ENCODE measurements around the gene NDUFS7. TPM values are rescaled to one million over a fixed set of nuclear protein-coding genes. Genes with fewer than 3 reads are reported as not detected.

Gene NDUFS7
- total and polyA plus RNA-seq, 4 experiments from 2014 or later, result 68.6 to 193 (median 127) TPM

DNA sequence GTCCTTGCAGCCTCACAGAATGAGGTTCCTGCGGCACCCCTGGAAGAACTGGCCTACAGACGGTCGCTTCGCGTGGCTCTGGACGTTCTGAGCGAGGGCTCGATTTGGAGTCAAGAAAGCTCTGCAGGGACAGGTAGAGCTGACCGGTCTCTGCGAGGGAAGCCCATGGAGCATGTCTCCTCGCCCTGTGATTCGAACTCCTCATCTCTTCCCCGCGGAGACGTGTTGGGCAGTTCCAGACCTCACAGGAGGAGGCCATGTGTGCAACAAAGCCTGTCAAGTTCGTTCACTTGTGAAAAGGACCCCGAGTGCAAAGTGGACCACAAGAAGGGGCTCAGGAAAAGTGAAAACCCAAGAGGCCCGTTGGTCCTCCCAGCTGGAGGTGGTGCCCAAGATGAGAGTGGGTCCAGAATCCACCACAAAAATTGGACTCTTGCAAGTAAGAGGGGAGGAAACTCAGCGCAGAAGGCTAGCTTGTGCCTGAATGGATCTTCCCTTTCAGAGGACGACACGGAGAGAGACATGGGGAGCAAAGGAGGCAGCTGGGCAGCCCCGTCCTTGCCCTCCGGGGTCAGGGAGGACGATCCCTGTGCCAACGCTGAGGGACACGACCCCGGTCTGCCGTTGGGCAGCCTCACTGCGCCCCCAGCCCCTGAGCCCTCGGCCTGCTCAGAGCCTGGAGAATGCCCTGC, 23.4 kb upstream of the NDUFS7 start:
- no peak overlapping the region for H3K27ac Mint-ChIP-seq
- peaks cover 14 to 44% (median 26%) of the 10 kb centered on the region in 4 donors for H3K4me1 Mint-ChIP-seq
- Histone ChIP-seq H3K4me3 (ENCODE audit: low read length in 2 of 2) (no peak overlapping the region), H3K27ac (ENCODE audit: low read depth, low read length) (no peak overlapping the region), H3K9me3 (ENCODE audit: control insufficient read depth in 1 of 2, low read length in 2 of 2) (no peaks in the 10 kb centered on the region), H3K4me1 (ENCODE audit: insufficient read depth, low read length) (peaks cover 21% of the 10 kb centered on the region), H3K36me3 (ENCODE audit: insufficient read depth, low read length) (peaks cover 10% of the 10 kb centered on the region), H3K27me3 (ENCODE audit: insufficient read depth, low read length) (no peaks in the 10 kb centered on the region)
- peaks cover 21 to 50% of the 10 kb centered on the region in 2 donors for H3K36me3 Mint-ChIP-seq
- no peaks in the 10 kb centered on the region for H3K27me3 Mint-ChIP-seq
- intact Hi-C loops (cut with micrococcal nuclease), result no loop called here
- CTCF ChIA-PET (ENCODE audit: partially characterized antibody), result interaction anchor here (1.9 kb wide), 1 partner anchor 12 kb away, joined by 4 read pairs; no protein-coding TSS in a partner anchor
- no peak for DNase-seq
- POLR2A ChIA-PET (ENCODE audit: partially characterized antibody), result interaction anchor here (1.4 kb wide), 1 partner anchor 91 kb away, joined by 4 read pairs; the partner anchor contains the start of gene CIRBP
- H3K9me3 Mint-ChIP-seq, result peaks cover 0 to 2% (median 0%) of the 10 kb centered on the region in 8 donors
- H3K4me3 Mint-ChIP-seq, result no peak overlapping the region

DNA sequence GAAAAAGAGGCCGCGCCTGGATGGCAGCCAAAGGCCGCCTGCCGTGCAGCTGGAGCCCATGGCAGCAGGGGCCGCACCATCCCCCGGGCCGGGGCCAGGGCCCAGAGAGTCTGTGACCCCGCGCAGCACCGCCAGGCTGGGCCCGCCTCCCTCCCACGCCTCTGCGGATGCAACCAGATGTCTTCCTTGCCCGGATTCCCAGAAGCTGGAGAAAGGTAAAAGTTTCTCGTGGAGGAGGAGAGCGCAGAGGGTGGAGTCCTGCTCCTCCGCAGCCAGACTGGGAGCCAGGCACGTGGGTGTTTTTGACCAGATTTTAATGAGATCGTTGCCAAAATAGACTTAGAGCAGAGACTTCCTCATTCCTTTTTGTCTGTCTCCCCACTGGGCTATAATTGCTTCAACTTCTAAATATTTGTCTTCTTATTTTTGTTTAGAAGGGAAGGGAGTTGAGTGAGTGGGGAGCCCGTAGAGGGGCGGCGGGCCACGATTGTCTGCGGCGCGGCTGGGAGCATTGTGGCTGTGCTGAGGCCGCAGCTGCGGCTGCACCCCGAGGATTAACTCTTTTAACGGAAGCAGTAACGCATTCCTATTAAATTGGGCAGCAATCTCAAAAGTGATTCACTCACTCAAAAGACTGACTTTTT, 22.8 kb upstream of the NDUFS7 start:
- Mint-ChIP-seq H3K27me3 (no peaks in the 10 kb centered on the region), H3K36me3 (peaks cover 22 to 48% of the 10 kb centered on the region in 2 donors), H3K27ac (no peak overlapping the region), H3K9me3 (no peaks in the 10 kb centered on the region), H3K4me3 (no peak overlapping the region), H3K4me1 (peaks cover 9 to 38% (median 21%) of the 10 kb centered on the region in 4 donors)
- peaks cover 10% of the 10 kb centered on the region for H3K36me3 ChIP-seq (ENCODE audit: insufficient read depth, low read length)
- ChIA-PET POLR2A (ENCODE audit: partially characterized antibody) (interaction anchor here (1.4 kb wide), 1 partner anchor 92 kb away, joined by 4 read pairs; the partner anchor contains the start of gene CIRBP), CTCF (ENCODE audit: partially characterized antibody) (no interaction called here)
- H3K27me3 ChIP-seq (ENCODE audit: insufficient read depth, low read length), result no peaks in the 10 kb centered on the region
- peaks cover 15% of the 10 kb centered on the region for H3K4me1 ChIP-seq (ENCODE audit: insufficient read depth, low read length)
- no peak overlapping the region for H3K4me3 ChIP-seq (ENCODE audit: low read length in 2 of 2)
- no peaks in the 10 kb centered on the region for H3K9me3 ChIP-seq (ENCODE audit: control insufficient read depth in 1 of 2, low read length in 2 of 2)
- intact Hi-C loops (cut with micrococcal nuclease), result no loop called here
- DNase-seq, result no peak
- H3K27ac ChIP-seq (ENCODE audit: low read depth, low read length), result no peak overlapping the region

DNA sequence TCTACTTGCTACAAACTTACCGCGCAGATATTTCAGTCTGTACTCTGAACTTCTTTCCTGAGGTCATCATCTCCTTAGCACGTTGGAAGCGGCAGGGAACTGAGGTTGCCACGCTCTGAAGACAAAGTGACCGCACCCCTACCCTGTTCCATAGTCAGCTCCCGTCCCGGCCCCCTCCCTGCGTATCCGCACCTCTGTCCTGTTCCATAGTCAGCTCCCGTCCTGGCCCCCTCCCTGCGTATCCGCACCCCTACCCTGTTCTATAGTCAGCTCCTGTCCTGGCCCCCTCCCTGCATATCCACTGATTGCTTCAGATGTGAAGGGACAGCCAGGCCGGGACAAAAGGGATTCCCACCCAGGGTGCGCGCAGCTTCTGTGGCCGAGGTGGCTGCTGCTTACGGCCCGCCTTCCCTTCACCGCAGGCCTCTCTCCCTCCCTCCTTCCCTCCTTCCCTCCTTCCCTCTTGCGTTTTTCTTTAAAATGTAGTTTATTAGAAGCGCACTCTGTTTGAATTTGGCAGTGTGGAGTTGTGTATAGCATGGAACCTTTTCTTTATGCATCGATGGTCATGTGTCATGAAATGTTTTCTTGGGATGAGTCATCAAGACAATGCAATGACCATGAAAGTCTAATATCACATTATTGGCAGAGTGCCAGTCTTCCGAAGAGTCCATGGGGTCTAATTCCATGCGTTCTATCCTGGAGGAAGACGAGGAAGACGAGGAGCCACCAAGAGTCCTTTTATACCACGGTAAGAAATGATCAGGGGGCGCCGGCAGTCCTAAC, 21.9 kb upstream of the NDUFS7 start:
- peaks cover 10% of the 10 kb centered on the region for H3K36me3 ChIP-seq (ENCODE audit: insufficient read depth, low read length)
- Mint-ChIP-seq H3K4me3 (no peak overlapping the region), H3K36me3 (peaks cover 22 to 46% of the 10 kb centered on the region in 2 donors), H3K27ac (no peak overlapping the region), H3K4me1 (peaks cover 6 to 34% (median 17%) of the 10 kb centered on the region in 4 donors), H3K9me3 (no peaks in the 10 kb centered on the region), H3K27me3 (no peaks in the 10 kb centered on the region)
- ChIA-PET CTCF (ENCODE audit: partially characterized antibody) (no interaction called here), POLR2A (ENCODE audit: partially characterized antibody) (no interaction called here)
- intact Hi-C loops (cut with micrococcal nuclease), result no loop called here
- H3K9me3 ChIP-seq (ENCODE audit: control insufficient read depth in 1 of 2, low read length in 2 of 2), result no peaks in the 10 kb centered on the region
- no peak overlapping the region for H3K27ac ChIP-seq (ENCODE audit: low read depth, low read length)
- no peaks in the 10 kb centered on the region for H3K27me3 ChIP-seq (ENCODE audit: insufficient read depth, low read length)
- peaks cover 13% of the 10 kb centered on the region for H3K4me1 ChIP-seq (ENCODE audit: insufficient read depth, low read length)
- H3K4me3 ChIP-seq (ENCODE audit: low read length in 2 of 2), result no peak overlapping the region
- DNase-seq, result no peak

DNA sequence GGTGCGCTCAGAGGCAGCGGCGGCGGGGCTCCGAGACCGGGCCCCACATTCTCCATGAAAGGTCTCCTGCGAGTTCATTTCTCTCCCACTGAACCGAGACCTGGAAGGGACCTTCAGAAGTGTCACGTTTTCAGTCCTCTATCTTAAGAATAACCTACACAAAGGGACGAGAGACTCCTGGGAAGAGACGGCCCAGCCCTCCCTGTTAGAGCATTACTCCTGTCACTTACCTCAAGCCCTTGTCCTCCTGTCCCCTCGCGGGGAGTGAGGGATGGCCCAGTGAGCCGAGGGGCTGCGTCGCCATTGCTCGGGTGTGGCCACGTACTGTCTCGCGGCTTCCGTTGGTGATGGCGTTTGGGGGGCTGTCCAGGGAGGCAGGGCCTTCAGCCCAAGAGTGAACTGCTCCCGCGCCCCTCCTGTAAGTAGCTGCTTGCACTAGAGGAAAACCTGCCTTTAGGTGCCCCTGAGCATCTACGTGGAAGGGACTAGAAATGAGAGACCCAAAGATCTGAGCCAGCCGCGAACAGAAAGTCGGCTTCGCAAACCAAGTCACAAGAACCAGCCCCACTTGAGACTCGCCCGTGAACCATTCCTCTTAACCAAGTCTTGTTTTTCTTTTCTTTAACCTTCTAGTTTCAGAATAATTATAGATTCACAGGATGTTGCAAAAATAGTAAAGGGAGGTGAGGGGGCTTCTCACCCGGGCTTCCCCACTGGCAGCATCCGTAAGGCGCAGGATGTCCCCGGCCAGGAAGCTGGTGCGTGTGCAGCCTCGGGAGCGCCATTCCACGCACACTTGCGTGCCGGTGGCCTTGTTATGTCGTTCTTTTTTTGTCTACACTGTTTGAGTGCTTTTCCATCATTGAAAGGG, 21.1 kb upstream of the NDUFS7 start:
- peak overlapping the region in 4 of 8 donors; percentile 58 to 71 (median 60) for H3K4me3 Mint-ChIP-seq
- peak overlapping the region in 1 of 7 donors; percentile 76 for H3K27ac Mint-ChIP-seq
- DNase-seq, result no peak
- Histone ChIP-seq H3K27ac (ENCODE audit: low read depth, low read length) (no peak overlapping the region), H3K4me3 (ENCODE audit: low read length in 2 of 2) (no peak overlapping the region), H3K36me3 (ENCODE audit: insufficient read depth, low read length) (peaks cover 10% of the 10 kb centered on the region), H3K9me3 (ENCODE audit: control insufficient read depth in 1 of 2, low read length in 2 of 2) (no peaks in the 10 kb centered on the region), H3K4me1 (ENCODE audit: insufficient read depth, low read length) (peaks cover 13% of the 10 kb centered on the region), H3K27me3 (ENCODE audit: insufficient read depth, low read length) (no peaks in the 10 kb centered on the region)
- intact Hi-C loops (cut with micrococcal nuclease), result no loop called here
- ChIA-PET CTCF (ENCODE audit: partially characterized antibody) (no interaction called here), POLR2A (ENCODE audit: partially characterized antibody) (no interaction called here)
- peaks cover 22 to 45% of the 10 kb centered on the region in 2 donors for H3K36me3 Mint-ChIP-seq
- H3K4me1 Mint-ChIP-seq, result peaks cover 6 to 33% (median 17%) of the 10 kb centered on the region in 4 donors
- H3K9me3 Mint-ChIP-seq, result no peaks in the 10 kb centered on the region
- no peaks in the 10 kb centered on the region for H3K27me3 Mint-ChIP-seq

DNA sequence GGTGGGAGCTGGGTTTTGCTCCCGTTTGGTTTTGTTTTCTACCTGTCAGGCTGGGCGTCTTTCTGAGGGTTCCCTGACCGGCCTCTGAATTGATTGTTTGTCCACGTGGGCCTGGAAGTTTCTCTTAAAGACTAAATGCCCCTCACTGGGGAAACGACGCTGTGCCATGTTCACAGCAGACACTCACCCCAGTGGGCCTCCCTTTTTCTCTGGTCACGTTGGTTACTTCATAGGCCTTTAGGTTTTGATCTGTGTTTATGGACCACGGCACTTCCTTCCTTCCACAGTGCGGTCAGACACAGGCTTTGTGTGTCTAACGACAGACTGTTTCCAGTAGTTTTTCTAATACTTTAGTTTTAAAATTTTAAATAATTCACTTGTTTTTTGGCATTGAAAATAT, 20.1 kb upstream of the NDUFS7 start:
- Mint-ChIP-seq H3K9me3 (no peaks in the 10 kb centered on the region), H3K27me3 (no peaks in the 10 kb centered on the region), H3K27ac (peak overlapping the region in 6 of 7 donors; percentile 27 to 76 (median 54)), H3K36me3 (peaks cover 18 to 38% of the 10 kb centered on the region in 2 donors), H3K4me1 (peaks cover 6 to 31% (median 17%) of the 10 kb centered on the region in 4 donors), H3K4me3 (peak overlapping the region; percentile 26 to 80 (median 58))
- peak in 4 of 5 donors; percentile 17 to 44 (median 21) for DNase-seq
- Histone ChIP-seq H3K4me3 (ENCODE audit: low read length in 2 of 2) (no peak overlapping the region), H3K9me3 (ENCODE audit: control insufficient read depth in 1 of 2, low read length in 2 of 2) (no peaks in the 10 kb centered on the region), H3K36me3 (ENCODE audit: insufficient read depth, low read length) (peaks cover 7% of the 10 kb centered on the region), H3K4me1 (ENCODE audit: insufficient read depth, low read length) (peaks cover 13% of the 10 kb centered on the region), H3K27ac (ENCODE audit: low read depth, low read length) (no peak overlapping the region), H3K27me3 (ENCODE audit: insufficient read depth, low read length) (no peaks in the 10 kb centered on the region)
- CTCF ChIA-PET (ENCODE audit: partially characterized antibody), result no interaction called here
- intact Hi-C loops (cut with micrococcal nuclease), result no loop called here
- POLR2A ChIA-PET (ENCODE audit: partially characterized antibody), result no interaction called here

DNA sequence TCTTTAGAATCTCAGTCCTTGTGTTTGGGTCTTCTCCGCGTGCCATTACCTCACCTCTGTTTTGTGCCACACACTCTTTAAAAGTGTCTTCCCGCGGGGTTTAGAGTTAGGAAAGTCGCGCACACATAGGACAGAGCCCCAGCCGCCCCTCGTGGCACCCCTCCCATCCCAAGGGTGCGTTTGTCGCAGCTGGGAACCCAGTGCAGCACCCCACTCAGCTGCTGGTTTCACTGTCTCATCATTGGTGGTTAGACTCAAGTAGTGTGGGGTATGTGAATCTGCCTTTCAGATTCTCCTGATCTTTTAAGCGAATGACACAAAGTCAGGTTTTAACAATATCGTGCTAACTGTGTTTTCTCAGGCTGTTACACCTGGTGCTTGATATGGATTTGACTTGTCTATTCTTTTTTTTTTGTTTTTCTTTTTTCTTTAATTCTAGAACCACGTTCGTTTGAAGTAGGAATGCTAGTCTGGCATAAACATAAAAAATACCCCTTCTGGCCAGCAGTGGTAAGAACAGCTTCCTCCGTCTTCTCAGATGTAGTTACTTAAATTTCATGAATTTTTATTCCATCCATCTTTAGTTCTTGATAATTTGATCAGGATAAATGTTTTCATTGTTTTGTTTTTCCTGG, 19.5 kb upstream of the NDUFS7 start:
- no peaks in the 10 kb centered on the region for H3K9me3 Mint-ChIP-seq
- peaks cover 13% of the 10 kb centered on the region for H3K4me1 ChIP-seq (ENCODE audit: insufficient read depth, low read length)
- H3K9me3 ChIP-seq (ENCODE audit: control insufficient read depth in 1 of 2, low read length in 2 of 2), result no peaks in the 10 kb centered on the region
- no peak overlapping the region for H3K27ac ChIP-seq (ENCODE audit: low read depth, low read length)
- intact Hi-C loops (cut with micrococcal nuclease), result no loop called here
- peaks cover 6 to 29% (median 17%) of the 10 kb centered on the region in 4 donors for H3K4me1 Mint-ChIP-seq
- peaks cover 5% of the 10 kb centered on the region for H3K36me3 ChIP-seq (ENCODE audit: insufficient read depth, low read length)
- H3K27me3 Mint-ChIP-seq, result no peaks in the 10 kb centered on the region
- H3K4me3 ChIP-seq (ENCODE audit: low read length in 2 of 2), result no peak overlapping the region
- ChIA-PET CTCF (ENCODE audit: partially characterized antibody) (interaction anchor here (0.7 kb wide), 1 partner anchor 14 kb away, joined by 4 read pairs; no protein-coding TSS in a partner anchor), POLR2A (ENCODE audit: partially characterized antibody) (no interaction called here)
- peak overlapping the region in 3 of 7 donors; percentile 27 to 76 (median 51) for H3K27ac Mint-ChIP-seq
- H3K27me3 ChIP-seq (ENCODE audit: insufficient read depth, low read length), result no peaks in the 10 kb centered on the region
- peaks cover 16 to 35% of the 10 kb centered on the region in 2 donors for H3K36me3 Mint-ChIP-seq
- DNase-seq, result peak in 1 of 5 donors; percentile 15
- H3K4me3 Mint-ChIP-seq, result peak overlapping the region in 7 of 8 donors; percentile 10 to 71 (median 59)

All from CD4-positive, alpha-beta memory T cell (primary cell).